Right lobe of liver (tissue), 6 donors: ENCODE data around the gene MACROD2. TPM values are rescaled to one million over a fixed set of nuclear protein-coding genes. Genes with fewer than 3 reads are reported as not detected.

Experiments used
- ATAC-seq, 4 donors: fragments of 200-7000 bp; cut with Tn5 transposase; one replicate each; pipeline ENCODE4 v1.9.1; 2020; ENCODE audit warnings: mild to moderate bottlenecking in 4 of 4, moderate library complexity in 4 of 4
- DNase-seq, 3 donors: peaks; one replicate each; pipeline ENCODE4 v3.0.0-alpha.2; 2020
- H3K27ac ChIP-seq, 3 donors: fragments of 200-600 bp; one replicate each; pipeline ENCODE4 v1.8.0; 2022
- H3K27me3 ChIP-seq, 2 donors: fragments of 200-600 bp; one replicate each; pipeline ENCODE4 v1.8.0; 2022
- H3K36me3 ChIP-seq, 4 donors: fragments of 200-600 bp; sonication (generic) in 1 of 4; one replicate each; pipeline versions ENCODE4 v1.5.1 to v1.8.0; 2017 to 2022; ENCODE audit warnings: control low read depth in 1 of 4
- H3K4me1 ChIP-seq, 4 donors: fragments of 200-600 bp; sonication (generic) in 1 of 4; one replicate each; pipeline versions ENCODE4 v1.5.1 to v1.8.0; 2017 to 2022; ENCODE audit warnings: control low read depth in 1 of 4
- H3K4me3 ChIP-seq, 3 donors: fragments of 200-600 bp; one replicate each; pipeline ENCODE4 v1.8.0; 2022
- H3K9me3 ChIP-seq, 4 donors: fragments of 200-600 bp; sonication (generic) in 1 of 4; one replicate each; pipeline versions ENCODE4 v1.5.1 to v1.8.0; 2017 to 2022; ENCODE audit warnings: control low read depth in 1 of 4
- POLR2A ChIP-seq: fragments of 450-650 bp; IDR thresholded peaks from one replicate; pipeline ENCODE4 v1.6.1; 2017; ENCODE audit warnings: antibody characterized with exemption, mild to moderate bottlenecking
- WGBS: methylation state at CpG from one replicate; pipeline ENCODE4 v1.1.6; 2018; ENCODE audit warnings: low coverage, low lambda C conversion rate; ENCODE audit not compliant: insufficient coverage; ENCODE audit errors: missing lambda C conversion rate; 5-methylcytosine and 5-hydroxymethylcytosine counted together
- intact Hi-C, 2 donors: fragments of 100-400 bp; cut with DNase I; formaldehyde crosslinking; loops; one replicate each; pipeline versions ENCODE4 v1.11.2 to v1.14.1; 2022
- total RNA-seq, 6 experiments: library from RNA; depleted of rRNA in 2 of 6; stranded (reverse); fragments of >200 nt in 2 of 6; fragmentation: NEBNext Ultra II Directional in 3 of 6; extraction: Animal tissue kit (Norgen Biotek cat#: 25700) in 3 of 6; gene quantifications; one replicate each; pipeline versions ENCODE4 v1.1.0 to v1.2.4, GENCODE V29; 2016 to 2023
- TF ChIP-seq, protein P1 (sequence below), 4 donors: fragments of 200-600 bp in 3 of 4; fragments of 450-650 bp in 1 of 4; IDR thresholded peaks; one replicate each; pipeline versions ENCODE4 v1.5.1 to v1.8.0; 2016 to 2022; ENCODE audit warnings: antibody characterized with exemption in 4 of 4, mild to moderate bottlenecking in 2 of 4
- donor health status: DM: no; HTN: yes; CAD: no.
- donor health status: DM: no; HTN: no; CAD: no.
- donor health status: DM: no; HTN: no; CAD: no.
- donor health status: DM: no; HTN: yes; CAD: no.
- donor health status: DM: no; HTN: yes; CAD: no.

The MACROD2 gene
- total RNA-seq, 6 experiments from 2014 or later: 1.2 to 5.5 (median 3.3) TPM

DNA sequence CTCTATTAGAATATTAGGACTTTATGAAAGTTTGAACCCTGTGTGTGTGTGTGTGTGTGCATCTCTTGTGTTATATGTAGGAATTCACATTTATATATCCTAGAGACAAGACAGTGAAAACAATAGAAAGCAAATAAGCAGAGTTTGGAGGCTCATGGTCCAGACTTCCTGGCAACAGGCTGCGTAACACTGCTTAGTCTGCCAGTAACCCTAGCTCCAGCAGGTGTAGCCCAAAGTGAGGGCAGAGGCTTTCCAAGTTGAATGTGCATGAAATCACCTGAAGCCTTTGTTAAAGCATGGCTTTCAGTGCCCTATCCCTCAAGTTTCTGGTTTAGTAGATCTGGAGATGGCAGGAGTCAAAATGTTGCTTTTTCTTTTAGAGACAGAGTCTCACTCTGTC, 2008.0 kb downstream of the MACROD2 start:
- no peak for ATAC-seq
- no peaks in the 10 kb centered on the region for H3K27me3 ChIP-seq
- TF ChIP-seq, protein P1, sequence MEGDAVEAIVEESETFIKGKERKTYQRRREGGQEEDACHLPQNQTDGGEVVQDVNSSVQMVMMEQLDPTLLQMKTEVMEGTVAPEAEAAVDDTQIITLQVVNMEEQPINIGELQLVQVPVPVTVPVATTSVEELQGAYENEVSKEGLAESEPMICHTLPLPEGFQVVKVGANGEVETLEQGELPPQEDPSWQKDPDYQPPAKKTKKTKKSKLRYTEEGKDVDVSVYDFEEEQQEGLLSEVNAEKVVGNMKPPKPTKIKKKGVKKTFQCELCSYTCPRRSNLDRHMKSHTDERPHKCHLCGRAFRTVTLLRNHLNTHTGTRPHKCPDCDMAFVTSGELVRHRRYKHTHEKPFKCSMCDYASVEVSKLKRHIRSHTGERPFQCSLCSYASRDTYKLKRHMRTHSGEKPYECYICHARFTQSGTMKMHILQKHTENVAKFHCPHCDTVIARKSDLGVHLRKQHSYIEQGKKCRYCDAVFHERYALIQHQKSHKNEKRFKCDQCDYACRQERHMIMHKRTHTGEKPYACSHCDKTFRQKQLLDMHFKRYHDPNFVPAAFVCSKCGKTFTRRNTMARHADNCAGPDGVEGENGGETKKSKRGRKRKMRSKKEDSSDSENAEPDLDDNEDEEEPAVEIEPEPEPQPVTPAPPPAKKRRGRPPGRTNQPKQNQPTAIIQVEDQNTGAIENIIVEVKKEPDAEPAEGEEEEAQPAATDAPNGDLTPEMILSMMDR (IDR thresholded peaks at IDR 0.05): no peak
- WGBS: 83% methylated on average over 1 of the region's 1 CpG
- H3K9me3 ChIP-seq: no peaks in the 10 kb centered on the region
- no peaks in the 10 kb centered on the region for H3K36me3 ChIP-seq
- DNase-seq: no peak
- H3K4me3 ChIP-seq: no peak overlapping the region
- H3K27ac ChIP-seq: no peak overlapping the region
- intact Hi-C loops: no loop called here
- H3K4me1 ChIP-seq: no peaks in the 10 kb centered on the region

DNA sequence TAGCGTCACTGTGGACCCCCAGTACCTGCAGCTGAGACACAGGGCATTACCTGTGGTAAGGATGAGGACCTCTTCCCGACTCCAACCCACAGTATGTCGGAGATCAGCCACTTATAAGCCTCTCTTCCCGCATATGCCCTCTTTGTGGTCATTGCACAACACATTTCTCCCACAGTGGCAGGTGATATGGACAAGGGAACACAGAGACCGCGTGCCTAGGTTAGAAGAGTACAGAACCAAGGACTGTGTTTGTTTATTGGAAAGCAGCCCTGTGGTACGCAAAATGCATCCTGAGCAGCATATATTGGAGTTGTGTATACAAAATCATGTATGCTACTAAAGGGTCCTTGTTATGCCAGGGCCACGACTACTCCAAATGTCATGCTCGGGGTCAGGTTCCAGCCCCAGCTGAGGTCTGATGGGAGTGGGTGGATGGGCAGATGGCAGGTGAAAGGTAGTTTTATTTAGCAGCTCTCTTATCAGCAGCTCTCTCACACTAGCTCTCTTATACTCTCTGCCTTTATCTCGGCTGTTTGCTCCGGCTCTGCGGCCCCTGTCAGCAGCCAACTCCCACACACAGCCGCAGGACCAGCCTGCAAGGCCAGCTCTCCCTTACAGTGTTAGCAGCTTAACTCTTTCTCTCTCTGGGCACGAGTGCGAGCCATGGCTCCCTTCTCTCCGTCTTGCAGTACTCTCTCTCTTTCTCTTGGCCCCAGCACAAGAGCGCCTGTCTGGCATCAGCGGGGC, 2009.0 kb downstream of the MACROD2 start:
- Histone ChIP-seq H3K27me3 (no peaks in the 10 kb centered on the region), H3K27ac (no peak overlapping the region), H3K4me1 (no peaks in the 10 kb centered on the region), H3K4me3 (no peak overlapping the region), H3K36me3 (no peaks in the 10 kb centered on the region), H3K9me3 (no peaks in the 10 kb centered on the region)
- TF ChIP-seq, protein P1 (IDR thresholded peaks at IDR 0.05): no peak
- TF ChIP-seq POLR2A: no peak
- DNase-seq (no peak), ATAC-seq (no peak)
- 64% methylated on average over 13 of the region's 18 CpGs for WGBS
- intact Hi-C loops: no loop called here

DNA sequence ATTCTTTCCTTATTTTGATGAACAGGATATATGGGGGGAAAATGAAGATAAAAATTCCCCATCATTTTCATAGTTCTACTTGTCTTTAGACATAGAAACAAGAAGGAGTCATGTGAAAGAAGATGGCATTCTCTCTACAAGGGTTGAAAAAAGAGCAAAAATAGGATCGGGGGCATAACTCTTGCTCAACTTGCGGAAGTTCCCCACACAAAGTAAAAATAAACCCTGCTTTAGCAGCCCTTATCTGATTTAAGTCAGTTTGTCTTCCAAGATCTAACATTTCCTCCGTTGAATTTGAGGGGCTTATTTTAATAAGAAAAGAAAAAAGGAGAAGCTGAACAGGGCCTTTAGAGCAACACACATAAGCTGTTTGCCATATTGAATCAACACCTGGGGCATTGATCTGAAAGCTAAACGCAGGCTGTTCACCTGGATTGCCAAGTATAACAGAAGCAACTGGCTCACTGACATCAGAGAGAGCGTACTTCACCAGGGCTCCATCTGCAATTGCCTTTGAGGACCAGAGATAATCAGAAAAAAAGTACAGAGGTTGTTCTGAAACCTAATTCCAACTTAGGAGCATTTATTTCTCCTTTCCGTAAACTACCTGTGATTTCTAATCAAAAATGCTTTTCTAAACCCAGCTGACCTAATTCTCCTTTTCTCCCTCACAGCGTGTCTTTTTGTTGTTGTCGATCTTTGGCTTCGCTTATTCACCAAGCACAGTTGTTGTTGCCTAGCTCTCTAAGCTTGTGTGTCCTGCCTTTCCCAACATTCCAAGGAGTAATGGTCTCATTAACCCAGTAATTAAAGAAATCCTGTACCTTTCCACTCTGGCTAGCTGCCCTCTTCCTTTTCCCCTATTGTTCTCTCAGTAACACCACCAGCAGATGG, 2010.0 kb downstream of the MACROD2 start:
- Histone ChIP-seq H3K36me3 (no peaks in the 10 kb centered on the region), H3K4me1 (no peaks in the 10 kb centered on the region), H3K27ac (no peak overlapping the region), H3K4me3 (no peak overlapping the region), H3K9me3 (no peaks in the 10 kb centered on the region), H3K27me3 (no peaks in the 10 kb centered on the region)
- no peak for TF ChIP-seq POLR2A
- TF ChIP-seq, protein P1 (IDR thresholded peaks at IDR 0.05): no peak
- intact Hi-C loops: no loop called here
- DNase-seq: no peak
- 62% methylated on average over 9 of the region's 9 CpGs for WGBS
- no peak for ATAC-seq

DNA sequence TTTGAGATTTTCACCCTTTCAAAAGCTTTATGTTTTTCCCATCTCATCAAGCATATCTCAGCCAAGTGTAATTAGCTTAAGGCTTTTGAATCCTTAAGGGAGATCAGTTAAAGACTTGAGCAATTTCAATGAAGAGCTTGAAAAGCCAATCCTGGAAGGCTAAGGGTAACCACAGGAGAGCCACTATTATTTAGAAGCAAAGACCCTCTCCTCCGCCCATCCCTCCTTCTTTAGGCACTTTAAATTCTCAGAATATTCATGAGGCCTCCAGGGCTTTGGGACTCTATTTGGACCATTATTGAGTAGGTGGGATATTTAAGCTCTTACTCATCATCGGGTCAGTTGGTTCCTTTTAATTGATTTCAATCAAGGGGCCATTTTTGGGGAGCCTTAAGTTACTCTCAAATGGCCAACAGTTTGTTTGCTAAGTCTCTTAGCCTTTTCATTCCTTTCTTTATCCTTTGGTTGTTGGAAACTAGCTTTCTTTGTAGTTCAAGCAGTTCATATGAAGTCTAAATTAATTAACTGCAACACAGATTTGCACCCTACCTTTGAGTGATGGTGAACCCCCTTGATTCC, 2010.7 kb downstream of the MACROD2 start:
- intact Hi-C loops: no loop called here
- TF ChIP-seq, protein P1 (IDR thresholded peaks at IDR 0.05): no peak
- no peak for TF ChIP-seq POLR2A
- H3K27ac ChIP-seq: no peak overlapping the region
- no peak for ATAC-seq
- H3K4me3 ChIP-seq: no peak overlapping the region
- 69% methylated on average over 2 of the region's 2 CpGs for WGBS
- DNase-seq: no peak
- H3K9me3 ChIP-seq: no peaks in the 10 kb centered on the region
- no peaks in the 10 kb centered on the region for H3K27me3 ChIP-seq
- no peaks in the 10 kb centered on the region for H3K4me1 ChIP-seq
- H3K36me3 ChIP-seq: no peaks in the 10 kb centered on the region
